ENCODE measurements around the gene RNASE8. TPM values are rescaled to one million over a fixed set of nuclear protein-coding genes. Genes with fewer than 3 reads are reported as not detected.
A peak's percentile ranks its signal among the peaks of the same experiment; 100 is the strongest.

The RNASE8 gene
- polyA plus RNA-seq, 4 donors: not detected

GRCh38 chr14:21049271-21049673, 8.3 kb upstream of the RNASE8 start:
- no peak for DNase-seq (ENCODE audit: low read depth in 4 of 4, low spot score in 2 of 4)

DNA sequence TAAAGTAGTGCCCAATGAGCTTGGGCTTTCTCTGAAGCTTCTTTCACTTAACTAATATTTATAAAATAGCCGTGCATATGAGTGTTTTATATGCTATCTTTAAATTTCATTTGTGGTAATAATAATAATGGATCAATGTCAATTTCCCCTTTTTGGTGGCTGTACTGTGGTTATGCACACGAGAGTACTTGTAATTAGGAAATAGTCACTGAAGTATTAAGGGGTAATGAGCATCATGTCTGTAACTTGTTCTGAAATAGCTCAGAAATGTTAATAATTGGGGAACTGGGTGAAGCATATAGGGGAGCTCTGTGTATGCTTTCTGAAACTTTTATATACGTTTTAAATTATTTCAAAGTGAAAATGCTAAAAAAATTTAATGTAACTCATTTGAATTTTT, 7.0 kb upstream of the RNASE8 start:
- no peak for DNase-seq (ENCODE audit: low read depth in 4 of 4, low spot score in 2 of 4)

DNA sequence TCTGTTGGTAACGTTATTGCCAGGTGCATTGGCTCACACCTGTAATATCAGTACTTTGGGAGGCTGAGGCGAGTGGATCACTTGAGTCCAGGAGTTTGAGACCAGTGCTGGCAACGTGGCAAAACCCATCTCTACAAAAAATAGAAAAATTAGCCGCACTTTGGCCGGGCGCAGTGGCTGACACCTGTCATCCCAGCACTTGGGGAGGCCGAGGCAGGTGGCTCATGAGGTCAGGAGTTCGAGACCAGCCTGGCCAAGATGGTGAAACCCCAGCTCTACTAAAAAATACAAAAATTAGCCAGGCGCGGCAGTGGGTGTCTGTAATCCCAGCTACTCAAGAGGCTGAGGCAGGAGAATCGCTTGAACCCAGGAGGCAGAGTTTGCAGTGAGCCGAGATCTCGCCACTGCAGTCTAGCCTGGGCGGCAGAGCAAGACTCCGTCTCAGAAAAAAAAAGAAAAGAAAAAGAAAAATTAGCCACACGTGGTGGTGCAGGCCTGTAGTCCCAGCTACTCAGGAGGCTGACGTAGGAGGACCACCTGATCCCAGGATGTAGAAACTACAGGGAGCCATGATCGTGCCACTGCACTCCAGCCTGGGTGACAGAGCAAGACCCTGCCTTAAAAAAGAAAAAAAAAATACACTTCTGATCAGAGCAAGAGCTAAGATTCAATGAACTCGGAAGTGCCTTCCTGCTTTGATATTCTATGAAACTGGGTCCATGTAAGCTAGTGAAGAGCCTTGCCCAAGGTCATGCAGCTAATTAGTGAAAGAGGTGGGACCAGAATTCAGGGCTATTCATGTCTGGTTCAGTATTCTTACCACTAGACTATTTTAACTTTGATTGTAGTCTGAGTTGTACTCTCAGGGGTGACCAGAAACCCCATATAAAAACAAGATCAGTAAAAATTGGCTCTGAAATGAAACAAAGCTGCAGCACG, 4.2 kb upstream of the RNASE8 start:
- no peak for DNase-seq (ENCODE audit: low read depth in 4 of 4, low spot score in 2 of 4)

GRCh38 chr14:21054123-21054767, 3.4 kb upstream of the RNASE8 start:
- no peak for DNase-seq (ENCODE audit: low read depth in 4 of 4, low spot score in 2 of 4)

DNA sequence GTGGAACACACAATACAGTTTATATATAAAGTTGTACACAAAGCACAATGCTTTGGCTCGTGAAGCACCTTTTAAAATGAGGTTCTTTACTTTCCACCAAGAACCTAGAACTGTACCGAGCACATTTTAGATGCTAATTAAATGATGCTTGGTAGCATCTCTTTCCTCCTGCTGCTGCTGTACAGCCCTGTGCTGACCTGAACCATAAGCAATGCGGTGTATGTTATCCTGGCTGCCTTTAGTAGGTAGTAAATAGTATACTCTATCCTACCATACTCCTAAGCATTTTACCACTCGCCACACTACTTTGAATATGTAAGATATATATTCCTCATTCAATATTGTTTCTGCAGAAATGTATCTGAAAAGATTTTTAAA, 2.9 kb upstream of the RNASE8 start:
- no peak for DNase-seq (ENCODE audit: low read depth in 4 of 4, low spot score in 2 of 4)

DNA sequence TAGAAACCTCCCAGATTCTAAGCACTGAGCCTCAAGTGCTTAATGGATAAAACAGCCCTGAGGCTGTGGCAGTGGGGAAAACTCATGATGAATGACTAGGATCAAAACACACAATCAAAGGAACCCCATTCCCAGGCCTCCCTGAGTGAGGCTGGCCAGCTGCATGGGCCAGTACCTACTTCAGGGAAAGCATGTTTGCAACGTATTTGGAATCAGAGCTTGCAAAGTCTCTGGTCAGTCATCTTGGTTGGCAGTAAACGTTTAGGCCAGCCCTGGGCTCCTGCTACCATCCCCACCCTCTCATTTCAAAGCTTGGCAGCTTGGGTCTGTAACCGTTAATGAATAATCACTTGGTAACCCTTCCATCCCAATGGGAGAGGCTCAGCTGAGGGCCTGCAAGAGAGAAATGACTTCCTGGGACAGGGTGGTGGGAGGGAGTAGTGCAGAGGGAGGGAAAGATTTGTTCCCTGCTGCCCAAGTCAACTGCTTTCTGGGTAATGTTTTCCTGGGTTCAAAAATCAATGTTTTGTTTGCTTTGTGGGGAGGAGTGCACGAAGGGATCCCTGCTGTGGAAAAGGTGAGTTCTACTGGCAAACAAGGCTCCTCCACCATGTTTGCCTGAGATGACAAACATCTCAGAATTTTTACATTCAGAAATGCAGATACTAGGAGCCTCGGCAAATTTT, 2.0 kb upstream of the RNASE8 start:
- DNase-seq (ENCODE audit: low read depth in 4 of 4, low spot score in 2 of 4): no peak

GRCh38 chr14:21056520-21057163, 980 bp upstream of the RNASE8 start:
- no peak for DNase-seq (ENCODE audit: low read depth in 4 of 4, low spot score in 2 of 4)

GRCh38 chr14:21058903-21059302, 1.3 kb downstream of the RNASE8 start:
- no peak for DNase-seq (ENCODE audit: low read depth in 4 of 4, low spot score in 2 of 4)

DNA sequence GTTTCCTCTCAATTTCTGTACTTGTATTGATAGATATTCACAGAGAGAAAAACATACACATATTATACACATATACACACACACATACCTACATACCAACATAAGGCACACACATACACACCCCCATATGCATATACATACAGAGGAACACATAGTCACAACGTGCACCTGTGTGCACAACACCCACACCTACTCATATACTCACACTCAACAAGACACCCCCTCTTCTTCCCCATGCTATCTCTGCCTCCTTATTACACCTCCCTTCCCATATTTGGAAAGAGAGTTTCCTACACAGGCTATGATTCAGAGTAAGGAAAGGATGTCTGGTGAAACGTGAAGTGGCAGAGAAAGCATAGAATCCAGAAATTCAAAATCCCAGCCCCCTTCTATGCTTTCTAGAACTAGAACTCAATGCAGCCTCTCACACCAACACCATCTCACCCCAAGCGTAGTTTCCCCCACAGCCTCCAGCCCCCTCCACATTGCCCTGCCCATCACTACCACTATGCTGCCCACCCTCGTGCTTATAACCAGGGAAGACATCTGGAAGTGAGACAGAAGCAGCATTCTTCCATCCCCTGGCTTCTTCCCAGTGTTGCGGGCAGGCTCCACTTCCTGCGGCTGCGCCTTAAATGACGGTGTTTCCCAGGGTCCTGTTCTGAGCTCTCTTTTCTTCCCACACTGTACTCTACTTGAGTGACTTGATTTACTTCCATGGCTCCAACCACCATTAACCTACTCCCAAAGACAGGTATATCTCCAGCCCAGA, 2.4 kb downstream of the RNASE8 start:
- no peak for DNase-seq (ENCODE audit: low read depth in 4 of 4, low spot score in 2 of 4)

- DNase-seq (ENCODE audit: low read depth in 4 of 4, low spot score in 2 of 4): no peak
Measured at GRCh38 chr14:21060614-21061346, 3.2 kb downstream of the RNASE8 start.

- DNase-seq (ENCODE audit: low read depth in 4 of 4, low spot score in 2 of 4): no peak
Measured at GRCh38 chr14:21061347-21061668, 3.7 kb downstream of the RNASE8 start.

DNA sequence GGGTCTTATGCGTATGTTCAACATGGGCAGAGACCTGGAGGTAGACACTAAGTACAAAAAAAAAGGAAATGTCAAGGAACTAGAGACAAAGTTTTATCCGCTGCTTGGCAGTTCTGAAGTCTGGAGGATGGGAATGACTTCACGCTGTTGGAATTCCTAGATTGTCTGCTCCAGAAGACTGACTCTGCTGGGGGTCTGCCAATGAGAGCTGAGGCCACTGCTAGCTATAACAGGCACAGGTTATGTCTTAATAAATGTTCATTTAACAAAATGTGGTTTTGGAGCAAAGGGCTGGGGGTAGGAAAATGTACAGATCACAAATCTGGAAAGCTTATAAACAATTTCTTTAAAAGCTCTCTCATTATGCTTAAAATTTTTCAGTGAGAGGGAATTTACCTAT, 5.9 kb downstream of the RNASE8 start:
- DNase-seq (ENCODE audit: low read depth in 4 of 4, low spot score in 2 of 4): no peak

- DNase-seq (ENCODE audit: low read depth in 4 of 4, low spot score in 2 of 4): no peak
Measured at GRCh38 chr14:21066882-21067502, 9.4 kb downstream of the RNASE8 start.

- DNase-seq (ENCODE audit: low read depth in 4 of 4, low spot score in 2 of 4): peak in 3 of 4 donors; percentile 43 to 67 (median 48)
Measured at GRCh38 chr14:21068521-21069387, 11.1 kb downstream of the RNASE8 start.

- peak; percentile 28 to 65 (median 42) for DNase-seq (ENCODE audit: low read depth in 4 of 4, low spot score in 2 of 4)
Measured at GRCh38 chr14:21069388-21070082, 11.9 kb downstream of the RNASE8 start.

- peak; percentile 34 to 53 (median 46) for DNase-seq (ENCODE audit: low read depth in 4 of 4, low spot score in 2 of 4)
Measured at GRCh38 chr14:21070083-21070609, 12.5 kb downstream of the RNASE8 start, which contains the start of gene ARHGEF40. TSS of gene ARHGEF40 (plus strand) at chr14:21070304. CDS start at chr14:21070397, 93 bp downstream.

DNA sequence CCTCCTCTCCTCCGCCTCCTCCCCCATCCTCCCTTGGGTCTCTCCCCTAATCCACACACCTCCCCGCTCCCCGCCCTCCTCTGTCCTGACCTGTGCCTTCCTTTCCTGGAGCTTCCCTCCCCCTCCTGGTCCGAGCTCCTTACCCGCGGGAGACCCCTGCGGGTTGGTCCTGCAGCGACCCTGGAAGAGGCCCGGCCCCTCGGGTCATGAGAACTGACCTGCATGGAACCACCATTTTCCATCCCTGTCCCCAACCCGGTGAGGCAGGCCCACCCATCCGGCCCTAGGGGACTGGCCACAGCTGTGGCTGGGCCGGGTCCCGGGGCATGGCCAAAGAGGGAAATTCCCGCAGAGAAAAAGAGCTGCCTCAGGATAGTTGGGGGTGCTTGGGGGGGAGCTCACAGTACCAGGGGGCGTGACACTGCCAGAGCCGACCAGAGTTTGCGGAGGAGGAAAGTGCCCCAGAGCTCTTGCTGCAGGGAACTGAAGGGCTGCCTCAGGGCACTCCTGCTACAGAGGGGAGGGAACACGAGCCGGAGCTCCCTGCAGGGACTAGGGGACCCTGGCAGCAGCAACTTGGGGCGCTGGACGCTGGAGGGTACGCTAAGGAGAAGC, 13.1 kb downstream of the RNASE8 start:
- DNase-seq (ENCODE audit: low read depth in 4 of 4, low spot score in 2 of 4): peak; percentile 49 to 62 (median 60)
